AG10803 (cell line): ENCODE data around the gene GAB1.

Source experiments
- DNase-seq: peaks from one replicate; pipeline ENCODE4 v3.0.0; 2010; ENCODE audit warnings: low read depth
- H3K4me3 ChIP-seq: 2 replicates; pipeline ENCODE4 v1.5.1; 2011; ENCODE audit warnings: mild to moderate bottlenecking, low read length, control low read depth
- TF ChIP-seq, protein P1 (sequence below): conservative IDR thresholded peaks from 2 replicates; pipeline ENCODE4 v1.5.1; 2011; ENCODE audit warnings: mild to moderate bottlenecking, low read length, control low read depth, inconsistent platforms

Gene GAB1

DNA sequence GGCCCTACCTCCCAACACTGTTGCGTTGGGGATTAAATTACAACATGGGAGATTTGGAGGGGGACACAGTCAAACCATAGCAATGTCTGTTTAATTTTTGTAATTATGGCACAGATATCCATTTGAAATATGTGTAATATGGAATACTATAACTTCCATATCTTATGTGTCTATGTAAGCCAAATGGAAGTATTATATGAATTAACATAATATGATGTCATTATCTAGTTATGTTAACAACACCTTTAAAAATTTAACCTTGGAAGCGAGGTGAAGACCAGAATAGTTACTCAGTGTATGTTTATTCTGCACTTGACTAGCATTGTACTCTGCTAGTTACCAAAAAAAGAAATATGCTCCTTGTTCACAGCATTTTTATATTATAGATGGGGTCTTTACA is 181.1 kb downstream of the GAB1 start:
- H3K4me3 ChIP-seq: no peak overlapping the region
- TF ChIP-seq, protein P1, sequence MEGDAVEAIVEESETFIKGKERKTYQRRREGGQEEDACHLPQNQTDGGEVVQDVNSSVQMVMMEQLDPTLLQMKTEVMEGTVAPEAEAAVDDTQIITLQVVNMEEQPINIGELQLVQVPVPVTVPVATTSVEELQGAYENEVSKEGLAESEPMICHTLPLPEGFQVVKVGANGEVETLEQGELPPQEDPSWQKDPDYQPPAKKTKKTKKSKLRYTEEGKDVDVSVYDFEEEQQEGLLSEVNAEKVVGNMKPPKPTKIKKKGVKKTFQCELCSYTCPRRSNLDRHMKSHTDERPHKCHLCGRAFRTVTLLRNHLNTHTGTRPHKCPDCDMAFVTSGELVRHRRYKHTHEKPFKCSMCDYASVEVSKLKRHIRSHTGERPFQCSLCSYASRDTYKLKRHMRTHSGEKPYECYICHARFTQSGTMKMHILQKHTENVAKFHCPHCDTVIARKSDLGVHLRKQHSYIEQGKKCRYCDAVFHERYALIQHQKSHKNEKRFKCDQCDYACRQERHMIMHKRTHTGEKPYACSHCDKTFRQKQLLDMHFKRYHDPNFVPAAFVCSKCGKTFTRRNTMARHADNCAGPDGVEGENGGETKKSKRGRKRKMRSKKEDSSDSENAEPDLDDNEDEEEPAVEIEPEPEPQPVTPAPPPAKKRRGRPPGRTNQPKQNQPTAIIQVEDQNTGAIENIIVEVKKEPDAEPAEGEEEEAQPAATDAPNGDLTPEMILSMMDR: no peak
- DNase-seq: no peak
